Caco-2 (cell line): ENCODE results near the gene TAB3. TPM values are rescaled to one million over a fixed set of nuclear protein-coding genes. Genes with fewer than 3 reads are reported as not detected.

Experiments used
- BruUV-seq: library from RNA; stranded (reverse); fragments of 400-500 nt; replicated peaks from 2 replicates; lab custom pipeline; 2021; lab: Mats Ljungman, UMichigan
- CTCF ChIA-PET: fragments of 300-600 bp; sonication (Branson Sonifier 250); formaldehyde crosslinking; loops from one replicate; lab custom pipeline; 2022; ENCODE audit warnings: antibody characterized with exemption; lab: Charles Lee
- POLR2A ChIA-PET: fragments of 300-600 bp; sonication (Branson Sonifier 250); formaldehyde crosslinking; loops from one replicate; lab custom pipeline; 2022; ENCODE audit warnings: antibody characterized with exemption; lab: Charles Lee
- DNase-seq, 2 experiments: peaks; one replicate each; pipeline versions ENCODE4 v3.0.0 to v3.0.0-alpha.2; 2020 to 2022
- H3K27me3 ChIP-seq: replicated peaks from 2 replicates; pipeline ENCODE4 v1.6.0; 2011; ENCODE audit warnings: low read length; ENCODE audit not compliant: control insufficient read depth, insufficient read depth
- H3K36me3 ChIP-seq: 2 replicates; pipeline ENCODE4 v1.5.1; 2011; ENCODE audit warnings: low read length; ENCODE audit not compliant: control insufficient read depth, insufficient read depth
- H3K4me1 ChIP-seq: fragments of 250-450 bp; sonication (Bioruptor Pico); 2 replicates; pipeline ENCODE4 v1.5.1; 2020; ENCODE audit warnings: mild to moderate bottlenecking
- H3K4me3 ChIP-seq: 2 replicates; pipeline ENCODE4 v1.5.1; 2011; ENCODE audit warnings: low read depth, mild to moderate bottlenecking, control low read depth, low read length
- H3K9me3 ChIP-seq: fragments of 250-450 bp; sonication (Bioruptor Pico); 2 replicates; pipeline ENCODE4 v1.5.1; 2020; ENCODE audit warnings: mild to moderate bottlenecking, moderate library complexity
- H3K27ac Mint-ChIP-seq: one replicate; pipeline ENCODE4 v1.8.0; 2022; ENCODE audit warnings: mixed read lengths; ENCODE audit not compliant: unreplicated experiment
- H3K27me3 Mint-ChIP-seq: one replicate; pipeline ENCODE4 v1.8.0; 2022; ENCODE audit warnings: mixed read lengths; ENCODE audit not compliant: insufficient read depth, unreplicated experiment
- H3K36me3 Mint-ChIP-seq: one replicate; pipeline ENCODE4 v1.8.0; 2022; ENCODE audit warnings: mild to moderate bottlenecking, mixed read lengths; ENCODE audit not compliant: insufficient read depth, unreplicated experiment
- H3K4me1 Mint-ChIP-seq: one replicate; pipeline ENCODE4 v1.8.0; 2022; ENCODE audit warnings: low read depth, mixed read lengths; ENCODE audit not compliant: unreplicated experiment
- H3K4me3 Mint-ChIP-seq: one replicate; pipeline ENCODE4 v1.8.0; 2022; ENCODE audit warnings: mild to moderate bottlenecking, moderate library complexity, mixed read lengths; ENCODE audit not compliant: unreplicated experiment
- H3K9me3 Mint-ChIP-seq: one replicate; pipeline ENCODE4 v1.8.0; 2022; ENCODE audit warnings: mixed read lengths; ENCODE audit not compliant: unreplicated experiment
- CTCF ChIP-seq, 2 experiments: fragments of 200-600 bp in 1 of 2; IDR thresholded peaks; 1 replicate in 1 of 2; 2 replicates in 1 of 2; pipeline versions ENCODE4 v1.5.1 to v1.8.0; 2011 to 2022; ENCODE audit warnings: antibody characterized with exemption in 1 of 2, control low read depth in 1 of 2, inconsistent platforms in 1 of 2, low read depth in 1 of 2, low read length in 1 of 2, mild to moderate bottlenecking in 1 of 2, moderate library complexity in 1 of 2; ENCODE audit not compliant: insufficient read depth in 1 of 2, severe bottlenecking in 1 of 2, unreplicated experiment in 1 of 2
- intact Hi-C: fragments of 100-400 bp; cut with micrococcal nuclease; formaldehyde crosslinking; loops from one replicate; pipeline ENCODE4 v1.10.0; 2022; ENCODE audit not compliant: unreplicated experiment
- total RNA-seq: library from RNA; stranded (reverse); gene quantifications from 2 replicates; pipeline ENCODE4 v1.2.3, GENCODE V29; 2022

TAB3 gene
- total RNA-seq, 1 experiment from 2014 or later: 14.8 TPM

- no TSS peak for BruUV-seq
- ChIA-PET POLR2A (no interaction called here), CTCF (no interaction called here)
- no peaks in the 10 kb centered on the region for H3K9me3 Mint-ChIP-seq
- H3K4me1 Mint-ChIP-seq: peaks cover 6% of the 10 kb centered on the region
- TF ChIP-seq CTCF (IDR thresholded peaks at IDR 0.05; ENCODE audit: insufficient read depth in 1 of 2, low read depth in 1 of 2, low read length in 1 of 2, severe bottlenecking in 1 of 2, unreplicated experiment in 1 of 2): no peak
- intact Hi-C loops: no loop called here
- H3K27me3 Mint-ChIP-seq: no peaks in the 10 kb centered on the region
- no peaks in the 10 kb centered on the region for H3K36me3 ChIP-seq
- no peak for DNase-seq
- H3K4me3 Mint-ChIP-seq: no peak overlapping the region
- no peaks in the 10 kb centered on the region for H3K4me1 ChIP-seq
- no peaks in the 10 kb centered on the region for H3K9me3 ChIP-seq
- H3K4me3 ChIP-seq: no peak overlapping the region
- no peak overlapping the region for H3K27ac Mint-ChIP-seq
- no peaks in the 10 kb centered on the region for H3K36me3 Mint-ChIP-seq
- H3K27me3 ChIP-seq: no peaks in the 10 kb centered on the region
These were observed 24.4 kb upstream of the TAB3 start for GRCh38 chrX:30913492-30913891.

- no peaks in the 10 kb centered on the region for H3K9me3 Mint-ChIP-seq
- no peak for TF ChIP-seq CTCF (IDR thresholded peaks at IDR 0.05; ENCODE audit: insufficient read depth in 1 of 2, low read depth in 1 of 2, low read length in 1 of 2, severe bottlenecking in 1 of 2, unreplicated experiment in 1 of 2)
- H3K4me3 Mint-ChIP-seq: no peak overlapping the region
- no peak overlapping the region for H3K4me3 ChIP-seq
- H3K36me3 ChIP-seq: no peaks in the 10 kb centered on the region
- POLR2A ChIA-PET: no interaction called here
- no peaks in the 10 kb centered on the region for H3K27me3 Mint-ChIP-seq
- H3K27me3 ChIP-seq: no peaks in the 10 kb centered on the region
- CTCF ChIA-PET: no interaction called here
- H3K9me3 ChIP-seq: no peaks in the 10 kb centered on the region
- H3K4me1 Mint-ChIP-seq: peaks cover 6% of the 10 kb centered on the region
- no TSS peak for BruUV-seq
- intact Hi-C loops: no loop called here
- no peaks in the 10 kb centered on the region for H3K36me3 Mint-ChIP-seq
- no peak overlapping the region for H3K27ac Mint-ChIP-seq
- DNase-seq: no peak
- H3K4me1 ChIP-seq: no peaks in the 10 kb centered on the region
These were observed 21.2 kb upstream of the TAB3 start for GRCh38 chrX:30910124-30910860.

GRCh38 chrX:30906726-30907125 is 17.7 kb upstream of the TAB3 start:
- Histone ChIP-seq H3K4me3 (no peak overlapping the region), H3K9me3 (no peaks in the 10 kb centered on the region), H3K27me3 (no peaks in the 10 kb centered on the region), H3K4me1 (no peaks in the 10 kb centered on the region), H3K36me3 (no peaks in the 10 kb centered on the region)
- CTCF ChIA-PET: no interaction called here
- no peak for TF ChIP-seq CTCF (IDR thresholded peaks at IDR 0.05; ENCODE audit: insufficient read depth in 1 of 2, low read depth in 1 of 2, low read length in 1 of 2, severe bottlenecking in 1 of 2, unreplicated experiment in 1 of 2)
- Mint-ChIP-seq H3K27me3 (no peaks in the 10 kb centered on the region), H3K27ac (no peak overlapping the region), H3K9me3 (no peaks in the 10 kb centered on the region), H3K36me3 (no peaks in the 10 kb centered on the region), H3K4me3 (no peak overlapping the region), H3K4me1 (peaks cover 13% of the 10 kb centered on the region)
- POLR2A ChIA-PET: no interaction called here
- BruUV-seq: no TSS peak
- no peak for DNase-seq
- intact Hi-C loops: no loop called here
